Muscle of arm (tissue), 14 donors: ENCODE results near the gene FAM120B. TPM values are rescaled to one million over a fixed set of nuclear protein-coding genes. Genes with fewer than 3 reads are reported as not detected.
"Not testable (repeated sequence)": the region's sequence is repeated elsewhere in the genome, so short reads cannot be mapped to it uniquely, and the experiment has no call there.

Experiments used
- DNase-seq: peaks from one replicate; pipeline ENCODE4 v3.0.0-alpha.2; 2013
- long read RNA-seq, 11 donors: transcript quantifications; one replicate each; lab custom pipeline, GENCODE V29; 2026
- polyA plus RNA-seq, 12 donors: library from polyadenylated mRNA; unstranded; fragments of 120-200 nt; gene quantifications; one replicate each; pipeline ENCODE4 v1.2.1, GENCODE V29; 2013; ENCODE audit not compliant: insufficient read length in 12 of 12

Gene FAM120B
- polyA plus RNA-seq = 10 to 100 TPM in 11 of 12 donors, not detected in 1; 20.1 to 38.0 (median 27.5) TPM
- long read RNA-seq, donor 1, full-length matches to known transcripts = 5 of 15 reads
- long read RNA-seq, donor 1, partial matches to known transcripts = 10 of 15 reads
- long read RNA-seq, donor 1, other reads (novel, unspliced or antisense) = 0 of 15 reads
- long read RNA-seq, donor 2, full-length matches to known transcripts = 6 of 6 reads
- long read RNA-seq, donor 2, partial matches to known transcripts = 0 of 6 reads
- long read RNA-seq, donor 2, other reads (novel, unspliced or antisense) = 0 of 6 reads
- long read RNA-seq, donor 3 = 0 reads
- long read RNA-seq, donor 4, full-length matches to known transcripts = 2 of 7 reads
- long read RNA-seq, donor 4, partial matches to known transcripts = 5 of 7 reads
- long read RNA-seq, donor 4, other reads (novel, unspliced or antisense) = 0 of 7 reads
- long read RNA-seq, donor 5, full-length matches to known transcripts = 14 of 27 reads
- long read RNA-seq, donor 5, partial matches to known transcripts = 13 of 27 reads
- long read RNA-seq, donor 5, other reads (novel, unspliced or antisense) = 0 of 27 reads
- long read RNA-seq, donor 6, full-length matches to known transcripts = 2 of 2 reads
- long read RNA-seq, donor 6, partial matches to known transcripts = 0 of 2 reads
- long read RNA-seq, donor 6, other reads (novel, unspliced or antisense) = 0 of 2 reads
- long read RNA-seq, donor 7 = 0 reads
- long read RNA-seq, donor 8, full-length matches to known transcripts = 3 of 24 reads
- long read RNA-seq, donor 8, partial matches to known transcripts = 21 of 24 reads
- long read RNA-seq, donor 8, other reads (novel, unspliced or antisense) = 0 of 24 reads
- long read RNA-seq, donor 9 = 0 reads
- long read RNA-seq, donor 10, full-length matches to known transcripts = 2 of 9 reads
- long read RNA-seq, donor 10, partial matches to known transcripts = 7 of 9 reads
- long read RNA-seq, donor 10, other reads (novel, unspliced or antisense) = 0 of 9 reads
- long read RNA-seq, donor 11, full-length matches to known transcripts = 2 of 8 reads
- long read RNA-seq, donor 11, partial matches to known transcripts = 6 of 8 reads
- long read RNA-seq, donor 11, other reads (novel, unspliced or antisense) = 0 of 8 reads

- DNase-seq = peak; percentile 98
These were observed at the start of gene FAM120B for GRCh38 chr6:170306324-170307079. TSS of gene FAM120B (plus strand) at chr6:170306758. CDS start at chr6:170317391, 10,633 bp downstream.

- no peak for DNase-seq
These were observed 49.2 kb upstream of the FAM120B start for GRCh38 chr6:170257376-170257775.

GRCh38 chr6:170258407-170258806, 48.2 kb upstream of the FAM120B start:
- no peak for DNase-seq

GRCh38 chr6:170259278-170259677, 47.3 kb upstream of the FAM120B start:
- DNase-seq = no peak

GRCh38 chr6:170260686-170261085, 45.9 kb upstream of the FAM120B start:
- DNase-seq = no peak

GRCh38 chr6:170261643-170262488, 44.7 kb upstream of the FAM120B start:
- DNase-seq = no peak

- no peak for DNase-seq
These were observed 44.0 kb upstream of the FAM120B start for GRCh38 chr6:170262489-170263088.

GRCh38 chr6:170263410-170263809, 43.1 kb upstream of the FAM120B start:
- no peak for DNase-seq

- DNase-seq = no peak
These were observed 42.5 kb upstream of the FAM120B start for GRCh38 chr6:170264086-170264485.

GRCh38 chr6:170264644-170265043, 41.9 kb upstream of the FAM120B start:
- DNase-seq = not testable (repeated sequence)

- DNase-seq = no peak
These were observed 40.9 kb upstream of the FAM120B start for GRCh38 chr6:170265655-170266054.

GRCh38 chr6:170266061-170266825, 40.3 kb upstream of the FAM120B start:
- DNase-seq = no peak

- no peak for DNase-seq
These were observed 38.9 kb upstream of the FAM120B start for GRCh38 chr6:170267688-170268087.

GRCh38 chr6:170268216-170269129, 38.1 kb upstream of the FAM120B start:
- no peak for DNase-seq

GRCh38 chr6:170269151-170269845, 37.3 kb upstream of the FAM120B start:
- DNase-seq = no peak

- DNase-seq = no peak
These were observed 36.6 kb upstream of the FAM120B start for GRCh38 chr6:170269846-170270541.
